Smooth muscle cell of the coronary artery (primary cell): ENCODE measurements around the gene DRAXIN. TPM values are rescaled to one million over a fixed set of nuclear protein-coding genes. Genes with fewer than 3 reads are reported as not detected.

Experiments
- total RNA-seq: library from RNA; depleted of rRNA; stranded (reverse); fragments of >200 nt; gene quantifications from 2 replicates; pipeline ENCODE4 v1.2.3, GENCODE V29; 2014; ENCODE audit warnings: low replicate concordance

DRAXIN gene, protein sequence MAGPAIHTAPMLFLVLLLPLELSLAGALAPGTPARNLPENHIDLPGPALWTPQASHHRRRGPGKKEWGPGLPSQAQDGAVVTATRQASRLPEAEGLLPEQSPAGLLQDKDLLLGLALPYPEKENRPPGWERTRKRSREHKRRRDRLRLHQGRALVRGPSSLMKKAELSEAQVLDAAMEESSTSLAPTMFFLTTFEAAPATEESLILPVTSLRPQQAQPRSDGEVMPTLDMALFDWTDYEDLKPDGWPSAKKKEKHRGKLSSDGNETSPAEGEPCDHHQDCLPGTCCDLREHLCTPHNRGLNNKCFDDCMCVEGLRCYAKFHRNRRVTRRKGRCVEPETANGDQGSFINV
- 2.3 TPM in 1 of 2 replicates, not detected in the other for total RNA-seq

DNA sequence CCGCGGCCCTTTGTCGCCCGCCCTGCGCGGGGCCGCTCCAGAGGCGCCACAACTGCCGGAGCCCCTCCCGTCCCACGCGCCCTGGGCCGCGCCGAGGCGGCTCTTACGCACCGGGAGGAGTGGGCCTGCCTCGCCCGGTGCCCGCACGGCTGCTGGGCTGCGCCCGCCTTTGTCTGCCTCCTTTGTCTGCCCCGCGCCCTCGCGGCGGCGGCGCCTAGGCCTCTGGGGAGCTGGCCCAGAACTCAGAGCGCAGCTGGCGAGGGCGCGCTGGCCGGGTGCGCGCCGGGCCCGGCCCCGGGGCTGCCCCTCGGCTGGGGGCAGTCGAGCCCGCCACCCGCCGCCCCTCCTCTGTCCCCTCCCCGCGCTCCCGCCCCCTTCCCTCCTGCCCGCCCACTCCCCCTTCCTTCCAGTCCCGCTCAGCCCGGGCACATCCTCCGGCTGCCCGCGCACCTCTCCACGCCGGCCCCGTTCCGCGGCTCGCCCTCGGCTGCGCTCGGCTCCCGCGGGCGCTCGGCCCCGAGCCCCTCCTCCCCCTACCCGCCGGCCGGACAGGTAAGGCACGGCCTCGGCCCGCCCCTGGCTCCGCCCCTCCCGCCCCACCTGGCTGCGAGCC, at the start of gene DRAXIN:
Gene DRAXIN, plus strand, starts transcription at position 409 of the 613 bp plus-strand sequence. CDS start 14,549 bp downstream, outside the sequence.

GRCh38 chr1:11654137-11654938, 37.2 kb upstream of the DRAXIN start, which contains the start of the genes FBXO2 and FBXO44:
FBXO2 (minus strand) TSS chr1:11654429; CDS start chr1:11654340, 89 bp downstream.
FBXO44 (plus strand) TSS chr1:11654877; CDS start chr1:11655836, 959 bp downstream.

DNA sequence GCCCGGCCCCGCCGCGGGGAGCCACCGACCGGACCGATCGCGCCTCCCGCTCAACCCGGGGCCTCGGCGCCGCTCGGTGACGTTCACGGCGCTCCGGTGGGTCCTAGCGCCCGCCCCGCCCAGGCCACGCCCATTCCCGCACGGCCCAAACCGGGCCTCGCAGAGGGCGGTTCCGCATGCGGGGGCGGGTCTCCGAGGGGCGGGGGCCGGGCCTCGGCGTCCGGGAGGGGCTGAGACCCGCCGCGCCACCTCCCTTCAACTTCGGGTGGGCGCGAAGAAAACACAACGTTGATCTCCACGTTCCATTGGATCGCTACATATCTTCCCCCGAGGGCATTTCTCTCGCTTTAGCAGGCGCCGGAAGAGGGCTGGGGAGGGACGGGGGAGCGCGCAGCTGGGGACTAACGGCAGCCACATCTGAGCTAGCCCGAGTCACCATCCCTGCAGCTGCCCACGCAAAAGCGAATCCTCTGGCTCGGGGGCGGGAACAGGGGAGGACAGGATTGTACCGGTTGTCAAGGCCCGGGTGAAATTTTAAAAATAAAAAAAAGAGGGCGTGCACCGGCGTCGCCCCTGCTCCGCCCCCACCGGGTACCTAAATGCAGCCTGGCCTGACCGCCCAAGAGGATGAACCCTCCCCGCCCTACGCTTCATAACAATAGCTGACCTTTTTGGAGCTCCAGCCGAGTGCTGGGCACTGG, 10.3 kb upstream of the DRAXIN start, which contains the start of gene MAD2L2:
Gene MAD2L2, minus strand, starts transcription at position 78 of the 701 bp plus-strand sequence. CDS start 547 bp downstream, outside the sequence.

GRCh38 chr1:11735854-11736745, 44.6 kb downstream of the DRAXIN start, which contains the start of gene AGTRAP:
AGTRAP (plus strand) TSS chr1:11736136; CDS start chr1:11736209, 73 bp downstream.

GRCh38 chr1:11761988-11762406, 70.5 kb downstream of the DRAXIN start, which contains the start of gene C1orf167:
C1orf167 (plus strand) TSS chr1:11762193; CDS start chr1:11764401, 2,208 bp downstream.

Other genes with a start within 250 kb of the DRAXIN start
- under 0.01 TPM in 1 of 2 replicates, not detected in the other for gene DISP3, start 212.6 kb upstream of the DRAXIN start, total RNA-seq
- gene FBXO2, start 37.3 kb upstream of the DRAXIN start, total RNA-seq = 0.75 and 8.5 TPM in 2 replicates
- 7.4 and 15.6 TPM in 2 replicates for gene FBXO44, start 36.8 kb upstream of the DRAXIN start, total RNA-seq
- 2.2 and 4.2 TPM in 2 replicates for gene FBXO6, start 27.5 kb upstream of the DRAXIN start, total RNA-seq
- 19.2 and 38.9 TPM in 2 replicates for gene MAD2L2, start 10.6 kb upstream of the DRAXIN start, total RNA-seq
- 34.3 and 44.9 TPM in 2 replicates for gene AGTRAP, start 44.4 kb downstream of the DRAXIN start, total RNA-seq
- 1.6 TPM in 1 of 2 replicates, not detected in the other for gene C1orf167, start 70.5 kb downstream of the DRAXIN start, total RNA-seq
- gene MTHFR, start 114.3 kb downstream of the DRAXIN start, total RNA-seq = 17.5 and 61.3 TPM in 2 replicates
- 8.1 and 9.7 TPM in 2 replicates for gene CLCN6, start 114.5 kb downstream of the DRAXIN start, total RNA-seq
- gene NPPA, start 156.1 kb downstream of the DRAXIN start, total RNA-seq = not detected in 2 replicates
- gene NPPB, start 167.2 kb downstream of the DRAXIN start, total RNA-seq = 4.7 TPM in 1 of 2 replicates, not detected in the other
- gene KIAA2013, start 234.7 kb downstream of the DRAXIN start, total RNA-seq = 46.2 and 56.1 TPM in 2 replicates
- 249 and 486 TPM in 2 replicates for gene PLOD1, start 243.0 kb downstream of the DRAXIN start, total RNA-seq